Liver (tissue), 9 donors: ENCODE measurements around the gene SORBS2. TPM values are rescaled to one million over a fixed set of nuclear protein-coding genes. Genes with fewer than 3 reads are reported as not detected.

ENCODE experiments used
- DNase-seq: peaks from one replicate; pipeline ENCODE4 v3.0.0-alpha.2; 2017; ENCODE audit warnings: low spot score
- H3K27ac ChIP-seq, 2 donors: one replicate each; pipeline ENCODE4 v1.7.0; 2013; ENCODE audit warnings: inconsistent platforms in 2 of 2, low read length in 2 of 2, control low read depth in 1 of 2, low read depth in 1 of 2, mild to moderate bottlenecking in 1 of 2
- H3K27me3 ChIP-seq, 4 donors: one replicate each; pipeline versions ENCODE4 v1.6.1 to v1.7.0; 2013; ENCODE audit warnings: low read length in 3 of 4, inconsistent platforms in 1 of 4, mild to moderate bottlenecking in 1 of 4, moderate library complexity in 1 of 4; ENCODE audit not compliant: control insufficient read depth in 4 of 4, insufficient read depth in 4 of 4
- H3K36me3 ChIP-seq, 4 donors: one replicate each; pipeline versions ENCODE4 v1.6.1 to v1.7.0; 2013; ENCODE audit warnings: low read length in 3 of 4, mild to moderate bottlenecking in 3 of 4, low read depth in 1 of 4, moderate library complexity in 1 of 4; ENCODE audit not compliant: control insufficient read depth in 4 of 4, insufficient read depth in 3 of 4
- H3K4me1 ChIP-seq, 4 donors: one replicate each; pipeline versions ENCODE4 v1.6.1 to v1.7.0; 2013; ENCODE audit warnings: low read length in 3 of 4, mild to moderate bottlenecking in 3 of 4, moderate library complexity in 1 of 4; ENCODE audit not compliant: control insufficient read depth in 4 of 4, insufficient read depth in 4 of 4
- H3K4me3 ChIP-seq, 3 donors: one replicate each; pipeline versions ENCODE4 v1.6.1 to v1.7.0; 2013; ENCODE audit warnings: low read length in 3 of 3, control low read depth in 1 of 3, low read depth in 1 of 3, mild to moderate bottlenecking in 1 of 3
- H3K9ac ChIP-seq, 2 donors: one replicate each; pipeline ENCODE4 v1.7.0; 2013; ENCODE audit warnings: low read length in 2 of 2, mild to moderate bottlenecking in 2 of 2, moderate library complexity in 2 of 2, control low read depth in 1 of 2, low read depth in 1 of 2
- H3K9me3 ChIP-seq, 4 donors: one replicate each; pipeline versions ENCODE4 v1.6.1 to v1.7.0; 2013; ENCODE audit warnings: low read length in 3 of 4; ENCODE audit not compliant: control insufficient read depth in 4 of 4
- EGR1 ChIP-seq, 2 donors: IDR thresholded peaks; 2 replicates each; pipeline ENCODE4 v1.6.1; 2016 to 2018; ENCODE audit warnings: antibody characterized with exemption in 2 of 2, low read depth in 2 of 2
- FOXA1 ChIP-seq: IDR thresholded peaks from 2 replicates; pipeline ENCODE4 v1.6.1; 2016; ENCODE audit warnings: antibody characterized with exemption
- FOXA2 ChIP-seq: IDR thresholded peaks from 2 replicates; pipeline ENCODE4 v1.6.1; 2016; ENCODE audit warnings: antibody characterized with exemption
- GABPA ChIP-seq, 2 donors: IDR thresholded peaks in 1 of 2; conservative IDR thresholded peaks in 1 of 2; 2 replicates each; pipeline ENCODE4 v1.6.1; 2016; ENCODE audit warnings: antibody characterized with exemption in 2 of 2, mild to moderate bottlenecking in 1 of 2, moderate library complexity in 1 of 2
- HNF4A ChIP-seq, 2 donors: conservative IDR thresholded peaks; 2 replicates each; pipeline ENCODE4 v1.6.1; 2016; ENCODE audit warnings: antibody characterized with exemption in 2 of 2, mild to moderate bottlenecking in 2 of 2
- HNF4G ChIP-seq: IDR thresholded peaks from 2 replicates; pipeline ENCODE4 v1.6.1; 2016; ENCODE audit warnings: antibody characterized with exemption
- JUND ChIP-seq, 2 donors: IDR thresholded peaks; 2 replicates each; pipeline ENCODE4 v1.6.1; 2016; ENCODE audit warnings: antibody characterized with exemption in 2 of 2
- NR2F2 ChIP-seq: IDR thresholded peaks from 2 replicates; pipeline ENCODE4 v1.6.1; 2016; ENCODE audit warnings: antibody characterized with exemption
- RAD21 ChIP-seq, 2 donors: IDR thresholded peaks; 2 replicates each; pipeline ENCODE4 v1.6.1; 2016; ENCODE audit warnings: antibody characterized with exemption in 2 of 2, mild to moderate bottlenecking in 2 of 2
- RXRA ChIP-seq, 2 donors: IDR thresholded peaks; 2 replicates each; pipeline ENCODE4 v1.6.1; 2017 to 2018; ENCODE audit warnings: antibody characterized with exemption in 2 of 2, mild to moderate bottlenecking in 1 of 2
- SP1 ChIP-seq: IDR thresholded peaks from 2 replicates; pipeline ENCODE4 v1.6.1; 2018; ENCODE audit warnings: antibody characterized with exemption, mild to moderate bottlenecking
- TAF1 ChIP-seq: conservative IDR thresholded peaks from 2 replicates; pipeline ENCODE4 v1.6.1; 2016; ENCODE audit warnings: antibody characterized with exemption, mild to moderate bottlenecking
- YY1 ChIP-seq: IDR thresholded peaks from 2 replicates; pipeline ENCODE4 v1.6.1; 2016; ENCODE audit warnings: antibody characterized with exemption, mild to moderate bottlenecking
- WGBS: extraction: QIAGEN DNeasy Blood & Tissue Kit; methylation state at CpG from one replicate; pipeline ENCODE4 v1.1.7; 2013; 5-methylcytosine and 5-hydroxymethylcytosine counted together
- polyA plus RNA-seq, 2 donors: library from polyadenylated mRNA; stranded (reverse) in 1 of 2; unstranded in 1 of 2; fragments of 200-250 nt in 1 of 2; fragments of >200 nt in 1 of 2; fragmentation: Nextera tagmentation in 1 of 2; extraction: Ambion mirVana in 1 of 2; gene quantifications; one replicate each; pipeline versions ENCODE4 v1.2.1 to v1.2.3, GENCODE V29; 2013 to 2015
- total RNA-seq, 2 donors: library from RNA; depleted of rRNA; stranded (reverse); fragments of >200 nt; gene quantifications; one replicate each; pipeline ENCODE4 v1.2.3, GENCODE V29; 2014
- TF ChIP-seq, protein P1 (sequence below): IDR thresholded peaks from 2 replicates; pipeline ENCODE4 v1.6.1; 2016; ENCODE audit warnings: antibody characterized with exemption, mild to moderate bottlenecking
- TF ChIP-seq, protein P2 (sequence below): fragments of 150-350 bp; IDR thresholded peaks from 2 replicates; pipeline ENCODE4 v1.5.1; 2017; ENCODE audit warnings: improper control_type of control experiment, low read depth, low read length; ENCODE audit not compliant: missing input control
- TF ChIP-seq, protein P3 (sequence below): IDR thresholded peaks from 2 replicates; pipeline ENCODE4 v1.6.1; 2016; ENCODE audit warnings: antibody characterized with exemption
- TF ChIP-seq, protein P4 (sequence below): IDR thresholded peaks from 2 replicates; pipeline ENCODE4 v1.6.1; 2016; ENCODE audit warnings: antibody characterized with exemption
- TF ChIP-seq, protein P5 (sequence below): IDR thresholded peaks from 2 replicates; pipeline ENCODE4 v1.6.1; 2016; ENCODE audit warnings: antibody characterized with exemption
- donor health status: healthy.
- donor health status: healthy.
- donor health status: healthy.
- donor health status: healthy.
- donor health status: healthy.

The SORBS2 gene
- total and polyA plus RNA-seq, 4 donors: 23.3 to 136 (median 59.6) TPM

DNA sequence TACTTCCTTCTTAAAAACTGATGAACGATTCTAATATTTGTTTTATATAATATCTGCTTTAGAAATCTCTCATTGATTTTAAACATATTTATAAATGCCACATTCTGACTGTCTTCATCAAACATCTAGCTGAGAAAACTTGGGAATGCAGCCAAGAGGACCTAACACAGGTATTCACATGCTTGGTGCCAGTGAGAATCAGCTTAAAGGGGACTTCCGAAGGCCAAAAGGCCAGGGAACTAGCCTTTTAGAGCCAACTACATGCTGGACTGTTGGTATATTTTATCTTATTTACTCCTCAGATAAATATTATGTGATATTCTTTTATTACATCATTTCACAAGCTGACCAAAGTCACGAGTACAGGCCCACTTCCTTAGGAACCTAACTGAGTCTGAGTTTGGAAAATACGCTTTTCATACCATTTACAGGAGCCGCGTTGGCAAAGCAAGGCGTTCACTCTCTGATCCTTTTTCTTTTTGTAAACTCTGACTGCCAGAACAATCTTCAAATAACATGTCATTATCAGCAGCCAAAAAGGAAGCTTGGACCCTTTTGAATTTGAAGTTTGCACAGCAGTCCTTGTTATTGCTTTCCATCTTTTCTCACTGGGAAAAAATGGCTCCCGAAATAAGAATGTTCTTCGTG lies 235.6 kb downstream of the SORBS2 start:
- DNase-seq: no peak
- 84% methylated on average over 9 of the region's 9 CpGs for WGBS
- Histone ChIP-seq H3K9me3 (no peaks in the 10 kb centered on the region), H3K9ac (no peak overlapping the region), H3K4me1 (no peaks in the 10 kb centered on the region), H3K4me3 (no peak overlapping the region), H3K27me3 (no peaks in the 10 kb centered on the region), H3K36me3 (no peaks in the 10 kb centered on the region), H3K27ac (peak overlapping the region in 1 of 2 donors; percentile 37)
- TF ChIP-seq GABPA (IDR thresholded peaks at IDR 0.05 in 1 of 2, conservative IDR thresholded peaks at IDR 0.05 in 1 of 2) (no peak), FOXA1 (no peak), TAF1 (no peak), EGR1 (IDR thresholded peaks at IDR 0.05; ENCODE audit: low read depth in 2 of 2) (no peak), YY1 (no peak), RAD21 (IDR thresholded peaks at IDR 0.05) (no peak), NR2F2 (no peak), RXRA (IDR thresholded peaks at IDR 0.05) (no peak), HNF4G (no peak)
- TF ChIP-seq, protein P1, sequence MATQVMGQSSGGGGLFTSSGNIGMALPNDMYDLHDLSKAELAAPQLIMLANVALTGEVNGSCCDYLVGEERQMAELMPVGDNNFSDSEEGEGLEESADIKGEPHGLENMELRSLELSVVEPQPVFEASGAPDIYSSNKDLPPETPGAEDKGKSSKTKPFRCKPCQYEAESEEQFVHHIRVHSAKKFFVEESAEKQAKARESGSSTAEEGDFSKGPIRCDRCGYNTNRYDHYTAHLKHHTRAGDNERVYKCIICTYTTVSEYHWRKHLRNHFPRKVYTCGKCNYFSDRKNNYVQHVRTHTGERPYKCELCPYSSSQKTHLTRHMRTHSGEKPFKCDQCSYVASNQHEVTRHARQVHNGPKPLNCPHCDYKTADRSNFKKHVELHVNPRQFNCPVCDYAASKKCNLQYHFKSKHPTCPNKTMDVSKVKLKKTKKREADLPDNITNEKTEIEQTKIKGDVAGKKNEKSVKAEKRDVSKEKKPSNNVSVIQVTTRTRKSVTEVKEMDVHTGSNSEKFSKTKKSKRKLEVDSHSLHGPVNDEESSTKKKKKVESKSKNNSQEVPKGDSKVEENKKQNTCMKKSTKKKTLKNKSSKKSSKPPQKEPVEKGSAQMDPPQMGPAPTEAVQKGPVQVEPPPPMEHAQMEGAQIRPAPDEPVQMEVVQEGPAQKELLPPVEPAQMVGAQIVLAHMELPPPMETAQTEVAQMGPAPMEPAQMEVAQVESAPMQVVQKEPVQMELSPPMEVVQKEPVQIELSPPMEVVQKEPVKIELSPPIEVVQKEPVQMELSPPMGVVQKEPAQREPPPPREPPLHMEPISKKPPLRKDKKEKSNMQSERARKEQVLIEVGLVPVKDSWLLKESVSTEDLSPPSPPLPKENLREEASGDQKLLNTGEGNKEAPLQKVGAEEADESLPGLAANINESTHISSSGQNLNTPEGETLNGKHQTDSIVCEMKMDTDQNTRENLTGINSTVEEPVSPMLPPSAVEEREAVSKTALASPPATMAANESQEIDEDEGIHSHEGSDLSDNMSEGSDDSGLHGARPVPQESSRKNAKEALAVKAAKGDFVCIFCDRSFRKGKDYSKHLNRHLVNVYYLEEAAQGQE: no peak
- TF ChIP-seq, protein P2, sequence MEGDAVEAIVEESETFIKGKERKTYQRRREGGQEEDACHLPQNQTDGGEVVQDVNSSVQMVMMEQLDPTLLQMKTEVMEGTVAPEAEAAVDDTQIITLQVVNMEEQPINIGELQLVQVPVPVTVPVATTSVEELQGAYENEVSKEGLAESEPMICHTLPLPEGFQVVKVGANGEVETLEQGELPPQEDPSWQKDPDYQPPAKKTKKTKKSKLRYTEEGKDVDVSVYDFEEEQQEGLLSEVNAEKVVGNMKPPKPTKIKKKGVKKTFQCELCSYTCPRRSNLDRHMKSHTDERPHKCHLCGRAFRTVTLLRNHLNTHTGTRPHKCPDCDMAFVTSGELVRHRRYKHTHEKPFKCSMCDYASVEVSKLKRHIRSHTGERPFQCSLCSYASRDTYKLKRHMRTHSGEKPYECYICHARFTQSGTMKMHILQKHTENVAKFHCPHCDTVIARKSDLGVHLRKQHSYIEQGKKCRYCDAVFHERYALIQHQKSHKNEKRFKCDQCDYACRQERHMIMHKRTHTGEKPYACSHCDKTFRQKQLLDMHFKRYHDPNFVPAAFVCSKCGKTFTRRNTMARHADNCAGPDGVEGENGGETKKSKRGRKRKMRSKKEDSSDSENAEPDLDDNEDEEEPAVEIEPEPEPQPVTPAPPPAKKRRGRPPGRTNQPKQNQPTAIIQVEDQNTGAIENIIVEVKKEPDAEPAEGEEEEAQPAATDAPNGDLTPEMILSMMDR: no peak
- TF ChIP-seq, protein P3, sequence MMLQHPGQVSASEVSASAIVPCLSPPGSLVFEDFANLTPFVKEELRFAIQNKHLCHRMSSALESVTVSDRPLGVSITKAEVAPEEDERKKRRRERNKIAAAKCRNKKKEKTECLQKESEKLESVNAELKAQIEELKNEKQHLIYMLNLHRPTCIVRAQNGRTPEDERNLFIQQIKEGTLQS: no peak

DNA sequence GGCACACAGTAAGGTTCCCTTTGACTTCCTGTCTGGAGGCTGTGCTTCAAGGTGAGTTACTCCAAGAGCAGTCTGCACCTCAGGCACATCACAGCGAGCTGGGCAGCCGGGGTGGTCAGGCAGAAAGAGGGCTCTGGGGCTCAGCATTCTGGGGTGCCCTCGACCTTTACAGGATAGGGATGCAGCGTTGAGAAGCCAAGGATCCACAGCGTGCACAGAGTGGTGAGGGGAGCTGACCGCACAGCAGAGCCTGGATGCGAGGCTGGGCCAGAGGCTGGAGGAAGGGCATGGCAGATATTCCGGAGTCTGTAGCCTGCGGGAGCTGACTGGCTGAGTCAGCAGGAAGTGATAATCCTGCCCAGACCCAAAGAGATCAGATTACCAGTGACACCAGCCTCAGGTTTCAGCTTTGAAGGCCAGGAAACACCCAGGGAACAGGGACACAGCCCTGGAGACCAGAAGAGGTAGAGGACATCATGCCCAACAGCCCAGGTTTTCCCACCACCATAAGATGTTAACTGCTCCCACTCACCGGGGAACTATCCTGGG lies 238.3 kb downstream of the SORBS2 start:
- no peak overlapping the region for H3K27ac ChIP-seq
- H3K4me1 ChIP-seq: no peaks in the 10 kb centered on the region
- H3K27me3 ChIP-seq: no peaks in the 10 kb centered on the region
- no peaks in the 10 kb centered on the region for H3K9me3 ChIP-seq
- H3K9ac ChIP-seq: no peak overlapping the region
- no peak for DNase-seq
- H3K36me3 ChIP-seq: no peaks in the 10 kb centered on the region
- WGBS: 69% methylated on average over 10 of the region's 10 CpGs
- TF ChIP-seq YY1: no peak
- no peak for TF ChIP-seq GABPA (IDR thresholded peaks at IDR 0.05 in 1 of 2, conservative IDR thresholded peaks at IDR 0.05 in 1 of 2)
- TF ChIP-seq EGR1 (IDR thresholded peaks at IDR 0.05; ENCODE audit: low read depth in 2 of 2): no peak
- no peak for TF ChIP-seq RAD21 (IDR thresholded peaks at IDR 0.05)
- TF ChIP-seq, protein P4, sequence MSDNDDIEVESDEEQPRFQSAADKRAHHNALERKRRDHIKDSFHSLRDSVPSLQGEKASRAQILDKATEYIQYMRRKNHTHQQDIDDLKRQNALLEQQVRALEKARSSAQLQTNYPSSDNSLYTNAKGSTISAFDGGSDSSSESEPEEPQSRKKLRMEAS: no peak
- no peak for TF ChIP-seq TAF1
- TF ChIP-seq, protein P2: no peak
- no peak for TF ChIP-seq NR2F2
- TF ChIP-seq RXRA (IDR thresholded peaks at IDR 0.05): no peak
- TF ChIP-seq, protein P5, sequence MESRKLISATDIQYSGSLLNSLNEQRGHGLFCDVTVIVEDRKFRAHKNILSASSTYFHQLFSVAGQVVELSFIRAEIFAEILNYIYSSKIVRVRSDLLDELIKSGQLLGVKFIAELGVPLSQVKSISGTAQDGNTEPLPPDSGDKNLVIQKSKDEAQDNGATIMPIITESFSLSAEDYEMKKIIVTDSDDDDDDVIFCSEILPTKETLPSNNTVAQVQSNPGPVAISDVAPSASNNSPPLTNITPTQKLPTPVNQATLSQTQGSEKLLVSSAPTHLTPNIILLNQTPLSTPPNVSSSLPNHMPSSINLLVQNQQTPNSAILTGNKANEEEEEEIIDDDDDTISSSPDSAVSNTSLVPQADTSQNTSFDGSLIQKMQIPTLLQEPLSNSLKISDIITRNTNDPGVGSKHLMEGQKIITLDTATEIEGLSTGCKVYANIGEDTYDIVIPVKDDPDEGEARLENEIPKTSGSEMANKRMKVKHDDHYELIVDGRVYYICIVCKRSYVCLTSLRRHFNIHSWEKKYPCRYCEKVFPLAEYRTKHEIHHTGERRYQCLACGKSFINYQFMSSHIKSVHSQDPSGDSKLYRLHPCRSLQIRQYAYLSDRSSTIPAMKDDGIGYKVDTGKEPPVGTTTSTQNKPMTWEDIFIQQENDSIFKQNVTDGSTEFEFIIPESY: no peak
- TF ChIP-seq HNF4A (conservative IDR thresholded peaks at IDR 0.05): no peak
- no peak for TF ChIP-seq FOXA1
- TF ChIP-seq HNF4G: no peak
- no peak for TF ChIP-seq SP1
- no peak for TF ChIP-seq FOXA2
- TF ChIP-seq, protein P3: no peak
- TF ChIP-seq JUND (IDR thresholded peaks at IDR 0.05): no peak
- no peak overlapping the region for H3K4me3 ChIP-seq
